HCT116 (cell line): ENCODE measurements around the gene MNT. TPM values are rescaled to one million over a fixed set of nuclear protein-coding genes. Genes with fewer than 3 reads are reported as not detected.

Source experiments
- ATAC-seq: fragments of 200-7000 bp; cut with Tn5 transposase; 2 replicates; pipeline ENCODE4 v1.9.1; 2020; ENCODE audit warnings: mild to moderate bottlenecking, moderate library complexity
- BruUV-seq: library from RNA; stranded (reverse); fragments of 400-500 nt; replicated peaks from 2 replicates; lab custom pipeline; 2021; lab: Mats Ljungman, UMichigan
- CTCF ChIA-PET: fragments of 300-600 bp; sonication (Branson Sonifier 250); formaldehyde crosslinking; loops from one replicate; lab custom pipeline; 2021; ENCODE audit warnings: antibody characterized with exemption; lab: Charles Lee
- POLR2A ChIA-PET: fragments of 300-600, 350-600 bp; sonication (Branson Sonifier 250); formaldehyde crosslinking; loops from one replicate; lab custom pipeline; 2021; ENCODE audit warnings: antibody characterized with exemption; lab: Charles Lee
- RAD21 ChIA-PET, 2 experiments: fragments of 300-600 bp; sonication (Branson Sonifier 250); formaldehyde crosslinking; loops; one replicate each; lab custom pipeline; 2023; ENCODE audit warnings: low total read pairs in 2 of 2; ENCODE audit not compliant: uncharacterized antibody in 2 of 2, unreplicated experiment in 2 of 2, low non-redundant PET in 1 of 2; lab: Charles Lee
- DNase-seq: peaks from one replicate; pipeline ENCODE4 v3.0.0-alpha.2; 2010; ENCODE audit warnings: low read depth, low spot score
- H2AFZ ChIP-seq: fragments of 200-600 bp; shearing (Covaris generic), sonication (generic); 2 replicates; pipeline ENCODE4 v1.6.1; 2017; ENCODE audit warnings: low read depth, mixed run types, mixed read lengths, antibody characterized with exemption, low read length; ENCODE audit not compliant: poor library complexity, severe bottlenecking
- H3K27ac ChIP-seq: 2 replicates; pipeline ENCODE4 v1.5.1; 2012; ENCODE audit warnings: low read depth, low read length
- H3K27me3 ChIP-seq: fragments of 200-600 bp; sonication (generic); 2 replicates; pipeline ENCODE4 v1.6.1; 2016; ENCODE audit warnings: mixed run types, low read length, mixed read lengths; ENCODE audit not compliant: insufficient read depth
- H3K36me3 ChIP-seq, 2 experiments: fragments of 200-500 bp in 1 of 2; fragments of 200-600 bp in 1 of 2; sonication (Bioruptor generic) in 1 of 2; sonication (generic) in 1 of 2; 2 replicates each; pipeline versions ENCODE4 v1.5.1 to v1.6.1; 2014 to 2016; ENCODE audit warnings: low read length in 2 of 2, inconsistent platforms in 1 of 2, mixed read lengths in 1 of 2, mixed run types in 1 of 2; ENCODE audit not compliant: insufficient read depth in 2 of 2, control insufficient read depth in 1 of 2
- H3K4me1 ChIP-seq, 2 experiments: fragments of 200-600 bp in 1 of 2; sonication (generic) in 1 of 2; 2 replicates each; pipeline versions ENCODE4 v1.5.1 to v1.6.1; 2012 to 2017; ENCODE audit warnings: low read length in 2 of 2, inconsistent platforms in 1 of 2, mild to moderate bottlenecking in 1 of 2, mixed read lengths in 1 of 2, mixed run types in 1 of 2, moderate library complexity in 1 of 2; ENCODE audit not compliant: insufficient read depth in 2 of 2, control insufficient read depth in 1 of 2
- H3K4me2 ChIP-seq: fragments of 200-600 bp; sonication (generic); 2 replicates; pipeline ENCODE4 v1.6.1; 2017; ENCODE audit warnings: mixed run types, low read length, mixed read lengths
- H3K4me3 ChIP-seq, 2 experiments: fragments of 200-600 bp in 1 of 2; sonication (generic) in 1 of 2; replicated peaks in 1 of 2; 2 replicates each; pipeline ENCODE4 v1.5.1; 2011 to 2016; ENCODE audit warnings: low read length in 2 of 2, control low read depth in 1 of 2, low read depth in 1 of 2, mild to moderate bottlenecking in 1 of 2, mixed read lengths in 1 of 2, mixed run types in 1 of 2
- H3K79me2 ChIP-seq: fragments of 200-600 bp; sonication (generic); 2 replicates; pipeline ENCODE4 v1.6.1; 2017; ENCODE audit warnings: mild to moderate bottlenecking, mixed run types, low read length, moderate library complexity, mixed read lengths; ENCODE audit not compliant: insufficient read depth
- H3K9ac ChIP-seq: fragments of 200-600 bp; sonication (generic); 2 replicates; pipeline ENCODE4 v1.6.1; 2016; ENCODE audit warnings: low read length, mixed read lengths
- H3K9me2 ChIP-seq: fragments of 200-600 bp; sonication (generic), shearing (Covaris generic); 2 replicates; pipeline ENCODE4 v1.6.1; 2017; ENCODE audit warnings: mixed run types, mild to moderate bottlenecking, moderate library complexity; ENCODE audit not compliant: insufficient read depth
- H3K9me3 ChIP-seq, 2 experiments: fragments of 200-500 bp in 1 of 2; fragments of 200-600 bp in 1 of 2; sonication (Bioruptor generic) in 1 of 2; sonication (generic) in 1 of 2; 2 replicates each; pipeline ENCODE4 v1.6.1; 2014 to 2017; ENCODE audit warnings: low read length in 2 of 2, mixed read lengths in 2 of 2, inconsistent platforms in 1 of 2, low read depth in 1 of 2, mild to moderate bottlenecking in 1 of 2, mixed run types in 1 of 2, moderate library complexity in 1 of 2; ENCODE audit not compliant: control insufficient read depth in 1 of 2, insufficient read depth in 1 of 2
- H4K20me1 ChIP-seq: fragments of 200-600 bp; sonication (generic), shearing (Covaris generic); 2 replicates; pipeline ENCODE4 v1.6.1; 2017; ENCODE audit warnings: mixed run types, mild to moderate bottlenecking, moderate library complexity; ENCODE audit not compliant: insufficient read depth
- CBX3 ChIP-seq: IDR thresholded peaks from 2 replicates; pipeline ENCODE4 v1.6.1; 2012; ENCODE audit warnings: low read depth
- CEBPB ChIP-seq: IDR thresholded peaks from 2 replicates; pipeline ENCODE4 v1.6.1; 2012; ENCODE audit warnings: low read depth
- EGR1 ChIP-seq: IDR thresholded peaks from 2 replicates; pipeline ENCODE4 v1.6.1; 2012; ENCODE audit warnings: low read depth
- ELF1 ChIP-seq: IDR thresholded peaks from 2 replicates; pipeline ENCODE4 v1.6.1; 2012; ENCODE audit warnings: low read depth, borderline replicate concordance
- FOSL1 ChIP-seq: IDR thresholded peaks from 2 replicates; pipeline ENCODE4 v1.6.1; 2012; ENCODE audit warnings: low read depth
- JUND ChIP-seq: IDR thresholded peaks from 2 replicates; pipeline ENCODE4 v1.6.1; 2012
- POLR2AphosphoS5 ChIP-seq: IDR thresholded peaks from 2 replicates; pipeline ENCODE4 v1.6.1; 2011; ENCODE audit warnings: mild to moderate bottlenecking, low read depth, low read length, moderate library complexity
- RAD21 ChIP-seq: IDR thresholded peaks from 2 replicates; pipeline ENCODE4 v1.6.1; 2012; ENCODE audit warnings: low read depth, mild to moderate bottlenecking
- SIN3A ChIP-seq: IDR thresholded peaks from 2 replicates; pipeline ENCODE4 v1.6.1; 2012; ENCODE audit warnings: low read depth
- SRF ChIP-seq: IDR thresholded peaks from 2 replicates; pipeline ENCODE4 v1.6.1; 2012; ENCODE audit warnings: low read depth
- TCF7L2 ChIP-seq: IDR thresholded peaks from 2 replicates; pipeline ENCODE4 v1.7.0; 2011; ENCODE audit warnings: borderline replicate concordance, inconsistent platforms; ENCODE audit not compliant: insufficient read depth, insufficient read length; ENCODE audit errors: extremely low read depth
- ZFX ChIP-seq: fragments of 450-650 bp; IDR thresholded peaks from 2 replicates; pipeline ENCODE4 v1.6.1; 2017
- intact Hi-C: fragments of 100-400 bp; cut with micrococcal nuclease; formaldehyde crosslinking; loops from 2 replicates; pipeline ENCODE4 v1.10.0; 2022
- total RNA-seq: library from RNA; stranded (reverse); gene quantifications from one replicate; pipeline ENCODE4 v1.2.1, GENCODE V29; 2021; ENCODE audit not compliant: unreplicated experiment
- TF ChIP-seq, protein P1 (sequence below): IDR thresholded peaks from 2 replicates; pipeline ENCODE4 v1.6.1; 2012
- TF ChIP-seq, protein P2 (sequence below): IDR thresholded peaks from 2 replicates; pipeline ENCODE4 v1.6.1; 2011; ENCODE audit warnings: mild to moderate bottlenecking, low read length, moderate library complexity; ENCODE audit not compliant: insufficient replicate concordance; ENCODE audit errors: extremely low read depth
- TF ChIP-seq, protein P3 (sequence below): IDR thresholded peaks from 2 replicates; pipeline ENCODE4 v1.6.1; 2012

The MNT gene
- total RNA-seq, 1 experiment from 2014 or later, result 37.0 TPM

DNA sequence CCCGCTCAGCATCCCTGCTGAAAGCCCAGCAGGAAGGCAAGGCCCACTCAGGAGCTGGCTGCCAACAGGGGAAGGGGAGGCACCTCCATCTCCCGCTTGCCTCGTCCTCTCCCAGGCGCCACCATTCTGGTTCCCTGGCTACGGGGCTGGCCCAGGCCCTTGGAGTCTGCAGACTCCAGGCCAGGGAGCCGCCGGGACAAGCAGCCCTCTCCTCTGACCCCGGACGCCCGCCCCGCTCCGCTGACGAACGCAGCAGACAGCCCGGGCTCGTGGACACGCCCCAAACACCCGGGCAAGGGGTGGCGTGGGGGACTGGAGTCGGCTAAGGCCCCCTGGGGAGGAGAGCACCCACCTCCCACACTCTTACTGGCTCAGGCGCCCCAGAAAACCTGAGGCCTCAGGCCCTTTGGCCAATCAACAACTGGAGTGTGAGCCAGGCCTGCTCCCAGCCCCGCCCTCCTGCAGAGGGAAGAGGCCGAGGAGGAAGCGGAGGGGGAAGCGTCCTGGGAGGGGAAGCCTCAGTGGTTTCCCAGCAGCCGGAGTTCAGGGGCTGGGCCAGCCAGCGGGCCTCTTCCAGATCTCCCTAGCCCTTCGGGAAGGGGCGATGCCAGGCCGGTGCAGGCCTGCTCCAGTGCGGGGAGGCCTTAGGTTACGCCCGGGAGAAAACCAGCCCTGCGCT lies 4.2 kb downstream of the MNT start:
- ChIA-PET CTCF (no interaction called here), POLR2A (interaction anchor here (1.6 kb wide), 2 partner anchors 9 to 14 kb away, joined by 3 read pairs; no protein-coding TSS in a partner anchor), RAD21 (no interaction called here)
- no TSS peak for BruUV-seq
- TF ChIP-seq TCF7L2, result peak; percentile 37
- TF ChIP-seq, protein P1, sequence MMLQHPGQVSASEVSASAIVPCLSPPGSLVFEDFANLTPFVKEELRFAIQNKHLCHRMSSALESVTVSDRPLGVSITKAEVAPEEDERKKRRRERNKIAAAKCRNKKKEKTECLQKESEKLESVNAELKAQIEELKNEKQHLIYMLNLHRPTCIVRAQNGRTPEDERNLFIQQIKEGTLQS, result no peak
- TF ChIP-seq JUND, result no peak
- no peak for TF ChIP-seq FOSL1
- no peak for TF ChIP-seq ZFX
- TF ChIP-seq SIN3A, result no peak
- no peak for TF ChIP-seq CEBPB
- no peak for TF ChIP-seq EGR1
- TF ChIP-seq, protein P2, sequence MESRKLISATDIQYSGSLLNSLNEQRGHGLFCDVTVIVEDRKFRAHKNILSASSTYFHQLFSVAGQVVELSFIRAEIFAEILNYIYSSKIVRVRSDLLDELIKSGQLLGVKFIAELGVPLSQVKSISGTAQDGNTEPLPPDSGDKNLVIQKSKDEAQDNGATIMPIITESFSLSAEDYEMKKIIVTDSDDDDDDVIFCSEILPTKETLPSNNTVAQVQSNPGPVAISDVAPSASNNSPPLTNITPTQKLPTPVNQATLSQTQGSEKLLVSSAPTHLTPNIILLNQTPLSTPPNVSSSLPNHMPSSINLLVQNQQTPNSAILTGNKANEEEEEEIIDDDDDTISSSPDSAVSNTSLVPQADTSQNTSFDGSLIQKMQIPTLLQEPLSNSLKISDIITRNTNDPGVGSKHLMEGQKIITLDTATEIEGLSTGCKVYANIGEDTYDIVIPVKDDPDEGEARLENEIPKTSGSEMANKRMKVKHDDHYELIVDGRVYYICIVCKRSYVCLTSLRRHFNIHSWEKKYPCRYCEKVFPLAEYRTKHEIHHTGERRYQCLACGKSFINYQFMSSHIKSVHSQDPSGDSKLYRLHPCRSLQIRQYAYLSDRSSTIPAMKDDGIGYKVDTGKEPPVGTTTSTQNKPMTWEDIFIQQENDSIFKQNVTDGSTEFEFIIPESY, result no peak
- TF ChIP-seq RAD21, result no peak
- peak; percentile 65 for TF ChIP-seq POLR2AphosphoS5
- no peak for TF ChIP-seq SRF
- TF ChIP-seq CBX3, result no peak
- TF ChIP-seq ELF1, result no peak
- TF ChIP-seq, protein P3, sequence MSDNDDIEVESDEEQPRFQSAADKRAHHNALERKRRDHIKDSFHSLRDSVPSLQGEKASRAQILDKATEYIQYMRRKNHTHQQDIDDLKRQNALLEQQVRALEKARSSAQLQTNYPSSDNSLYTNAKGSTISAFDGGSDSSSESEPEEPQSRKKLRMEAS, result no peak
- H3K9ac ChIP-seq, result peak overlapping the region; percentile 100
- H3K9me3 ChIP-seq, result no peaks in the 10 kb centered on the region
- no peaks in the 10 kb centered on the region for H4K20me1 ChIP-seq
- no peaks in the 10 kb centered on the region for H3K9me2 ChIP-seq
- intact Hi-C loops, result no loop called here
- peak overlapping the region; percentile 97 for H3K27ac ChIP-seq
- peak overlapping the region; percentile 46 to 59 for H3K4me3 ChIP-seq
- DNase-seq, result peak; percentile 93
- H2AFZ ChIP-seq, result no peak overlapping the region
- peak overlapping the region; percentile 93 for H3K4me2 ChIP-seq
- H3K79me2 ChIP-seq, result peaks cover 57% of the 10 kb centered on the region
- H3K4me1 ChIP-seq, result peaks cover 43 to 85% of the 10 kb centered on the region in 2 experiments
- no peaks in the 10 kb centered on the region for H3K27me3 ChIP-seq
- no peaks in the 10 kb centered on the region for H3K36me3 ChIP-seq
- peak; percentile 41 for ATAC-seq
